Inflammatory macrophage treated with lipopolysaccharide for 4 hours (primary cell): ENCODE data around the gene DPYSL4.
"Not testable (repeated sequence)": the region's sequence is repeated elsewhere in the genome, so short reads cannot be mapped to it uniquely, and the experiment has no call there.

ENCODE experiments used
- DNase-seq: peaks from one replicate; pipeline ENCODE4 v3.0.0-alpha.2; 2020

DPYSL4 gene

DNA sequence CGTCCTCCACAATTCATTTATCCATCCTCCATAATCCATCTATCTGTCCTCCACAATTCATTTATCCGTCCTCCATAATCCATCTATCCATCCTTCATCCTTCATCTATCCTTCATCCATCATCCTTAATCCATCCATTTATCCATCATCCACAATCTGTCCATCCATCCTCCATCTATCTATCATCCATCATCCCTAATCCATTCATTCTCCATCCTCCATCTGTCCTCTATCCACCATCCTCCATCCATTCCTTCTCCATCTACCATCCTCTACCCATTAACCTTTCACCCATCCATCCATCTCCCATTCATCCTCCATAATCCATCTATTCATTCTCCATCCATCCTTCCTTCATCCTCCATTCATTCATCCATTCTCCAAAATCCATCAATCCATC, 36.0 kb upstream of the DPYSL4 start:
- no peak for DNase-seq

GRCh38 chr10:132151286-132151950, 35.3 kb upstream of the DPYSL4 start:
- DNase-seq = no peak

DNA sequence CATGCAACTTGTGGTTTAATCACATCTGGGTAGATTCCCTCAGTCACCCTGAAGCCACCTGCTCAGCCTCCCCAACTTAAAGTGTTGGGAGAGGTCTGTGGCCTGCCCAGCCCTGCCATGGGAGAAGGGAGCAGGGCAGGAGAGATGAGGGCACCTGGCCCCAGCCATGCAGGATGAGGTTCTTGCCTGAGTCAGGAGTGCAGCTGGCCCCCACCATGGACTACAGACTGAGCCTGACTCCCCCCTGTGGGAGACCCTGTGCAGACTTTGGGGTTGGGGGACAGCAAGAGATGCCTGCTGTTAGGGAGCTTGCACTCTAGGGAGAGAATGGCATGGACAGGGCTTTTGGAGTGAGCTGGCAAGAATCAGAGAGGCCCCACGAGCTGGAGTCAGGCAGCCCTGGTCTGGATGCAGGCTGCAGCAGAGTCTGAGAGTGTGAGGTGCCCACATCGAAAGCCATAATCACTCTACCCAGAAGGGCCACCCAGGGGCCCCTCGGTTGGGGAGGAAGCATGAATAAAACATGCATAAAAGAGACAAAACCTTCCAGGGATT, 34.7 kb upstream of the DPYSL4 start:
- no peak for DNase-seq

DNA sequence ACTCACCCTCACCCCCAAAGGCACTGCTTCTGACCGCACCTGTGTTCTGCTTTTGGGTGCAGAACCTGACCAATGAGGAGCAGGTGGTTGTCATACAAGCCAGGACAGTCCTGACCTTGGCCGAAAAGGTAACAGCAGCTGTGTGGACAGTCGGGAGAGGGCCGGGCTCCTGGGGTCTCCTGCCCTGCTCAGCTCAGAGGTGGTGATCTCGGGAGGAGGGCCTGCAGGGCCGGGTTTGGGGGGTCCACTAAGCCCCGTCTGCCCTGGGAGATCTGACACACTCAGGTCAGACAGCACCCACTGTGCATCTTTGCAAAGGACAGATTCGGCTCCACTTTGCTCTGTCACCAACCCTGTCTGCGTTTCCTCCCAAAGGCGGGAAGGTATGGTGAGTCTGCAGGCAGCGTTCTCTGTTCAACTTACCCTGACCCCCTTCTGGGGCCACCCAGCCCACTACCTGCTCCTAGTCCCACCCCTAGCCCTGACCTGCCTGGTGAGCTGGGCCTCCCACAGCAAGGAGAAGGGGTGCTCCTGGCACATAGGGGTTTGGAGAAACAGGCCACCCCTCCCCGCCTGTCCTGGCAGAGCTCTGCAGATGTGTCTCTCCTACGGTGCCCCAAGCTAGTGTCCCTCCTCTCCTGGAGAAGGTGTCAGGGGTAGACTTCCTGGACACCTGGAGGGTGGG, 33.7 kb upstream of the DPYSL4 start:
- no peak for DNase-seq

GRCh38 chr10:132153616-132154217, 33.0 kb upstream of the DPYSL4 start:
- DNase-seq = no peak

DNA sequence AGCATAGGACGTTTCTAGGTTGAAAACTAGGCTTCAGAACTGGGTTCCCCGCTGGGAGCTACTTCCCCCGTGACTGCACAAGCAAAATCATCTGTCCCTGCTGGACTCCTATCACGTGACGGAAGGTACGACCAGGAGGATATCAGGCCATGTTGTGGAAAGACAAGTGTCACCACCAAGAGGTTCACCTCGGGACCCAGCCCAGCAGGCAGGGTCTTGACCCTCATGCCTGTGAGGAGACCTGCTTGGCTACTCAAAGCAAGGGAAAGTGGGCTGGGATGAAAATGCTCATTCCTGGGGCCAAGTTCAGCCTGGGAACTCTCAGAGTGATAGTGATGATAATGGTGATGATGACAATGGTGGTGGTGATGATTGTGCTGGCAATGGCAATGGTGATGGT, 32.3 kb upstream of the DPYSL4 start:
- DNase-seq = no peak

DNA sequence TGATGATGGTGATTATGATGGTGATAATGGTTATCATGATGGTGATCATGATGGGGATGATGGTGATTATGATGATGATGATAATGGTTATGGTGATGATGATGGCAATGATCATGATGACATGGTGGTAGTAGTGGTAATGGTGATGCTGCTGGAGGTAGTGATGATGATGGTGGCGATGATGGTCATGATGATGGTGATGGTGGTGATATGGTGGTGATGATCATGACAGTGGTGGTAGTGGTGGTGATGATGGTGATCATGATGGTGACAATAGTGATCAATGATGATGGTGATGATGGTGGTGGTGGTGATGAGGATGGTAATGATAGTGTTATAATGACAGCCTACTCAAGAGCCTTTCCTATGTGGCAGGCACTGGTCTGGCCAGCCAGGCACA, 31.8 kb upstream of the DPYSL4 start:
- DNase-seq = no peak

GRCh38 chr10:132155723-132156381, 30.9 kb upstream of the DPYSL4 start:
- DNase-seq = no peak

DNA sequence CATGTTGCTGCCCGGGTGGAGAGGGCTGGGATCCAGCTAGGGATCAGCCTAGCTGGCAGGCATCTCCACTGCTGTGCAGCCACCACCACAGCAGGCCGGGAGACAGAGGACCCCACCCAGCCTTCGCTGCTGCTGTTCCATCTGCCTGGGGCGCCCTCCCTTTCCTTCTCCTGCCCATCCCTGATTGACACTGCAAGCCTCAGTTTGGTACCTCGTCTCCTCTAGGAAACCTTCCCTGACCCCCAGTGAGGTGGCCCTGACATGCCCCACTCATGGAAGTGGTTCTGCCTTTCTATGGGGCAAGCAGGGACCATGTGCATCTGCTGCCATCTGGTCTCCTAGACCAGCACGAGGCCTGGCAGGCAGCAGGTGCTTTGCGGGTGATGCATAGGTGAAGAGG, 30.4 kb upstream of the DPYSL4 start:
- no peak for DNase-seq

- no peak for DNase-seq
These were observed 29.6 kb upstream of the DPYSL4 start for GRCh38 chr10:132157101-132157500.

- no peak for DNase-seq
These were observed 28.5 kb upstream of the DPYSL4 start for GRCh38 chr10:132158122-132158741.

GRCh38 chr10:132158823-132159222, 27.9 kb upstream of the DPYSL4 start:
- DNase-seq = no peak

- not testable (repeated sequence) for DNase-seq
These were observed 27.2 kb upstream of the DPYSL4 start for GRCh38 chr10:132159302-132160230.

- not testable (repeated sequence) for DNase-seq
These were observed 26.5 kb upstream of the DPYSL4 start for GRCh38 chr10:132160231-132160630.

GRCh38 chr10:132160834-132161622, 25.7 kb upstream of the DPYSL4 start:
- not testable (repeated sequence) for DNase-seq

DNA sequence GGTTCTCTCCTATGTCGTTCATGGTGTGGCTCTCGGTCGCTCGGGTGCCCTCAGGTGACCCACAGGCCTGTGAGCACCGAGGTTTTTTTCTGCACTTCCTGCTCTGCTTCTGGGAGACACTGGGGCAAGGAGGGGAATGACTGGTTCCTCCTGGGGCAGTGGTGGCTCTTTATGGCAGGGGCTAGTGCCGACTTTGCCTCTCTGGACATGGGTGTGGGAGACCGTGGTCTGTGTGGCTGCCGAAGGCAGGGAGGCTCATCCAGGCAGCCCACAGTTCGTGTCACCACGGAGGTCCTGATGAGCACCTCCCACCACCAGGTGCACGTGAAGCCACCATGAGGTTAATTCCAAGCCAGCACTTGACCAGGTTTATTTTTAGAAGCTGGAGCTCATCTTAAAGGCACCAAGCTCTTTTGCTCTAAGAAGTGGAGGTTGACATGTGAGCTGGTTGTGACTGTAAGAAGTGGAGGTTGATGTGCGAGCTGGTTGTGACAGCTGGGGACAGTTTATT, 24.7 kb upstream of the DPYSL4 start:
- DNase-seq = no peak

GRCh38 chr10:132162590-132163277, 24.0 kb upstream of the DPYSL4 start:
- DNase-seq = no peak

DNA sequence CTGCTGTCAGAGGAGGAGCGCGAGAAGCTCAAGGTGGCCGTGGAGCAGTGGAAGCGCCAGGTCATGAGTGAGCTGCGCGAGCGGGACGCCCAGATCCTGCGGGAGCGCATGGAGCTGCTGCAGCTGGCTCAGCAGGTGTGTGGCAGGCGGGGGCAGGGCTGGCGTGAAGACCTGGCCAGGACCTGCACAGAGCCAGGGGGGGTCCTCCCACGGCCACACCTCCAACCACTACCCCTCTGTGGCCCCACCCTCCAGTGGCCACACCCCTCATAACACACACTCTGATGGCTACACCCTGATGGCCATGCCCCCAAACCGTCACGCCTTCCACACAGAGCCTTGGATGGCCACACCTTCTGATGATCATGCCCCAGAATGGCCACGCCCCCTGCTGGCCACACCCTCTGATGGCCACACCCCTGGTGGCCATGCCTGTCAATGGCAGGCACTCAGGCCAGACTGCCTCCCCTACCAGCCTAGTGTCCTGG, 23.4 kb upstream of the DPYSL4 start:
- no peak for DNase-seq

DNA sequence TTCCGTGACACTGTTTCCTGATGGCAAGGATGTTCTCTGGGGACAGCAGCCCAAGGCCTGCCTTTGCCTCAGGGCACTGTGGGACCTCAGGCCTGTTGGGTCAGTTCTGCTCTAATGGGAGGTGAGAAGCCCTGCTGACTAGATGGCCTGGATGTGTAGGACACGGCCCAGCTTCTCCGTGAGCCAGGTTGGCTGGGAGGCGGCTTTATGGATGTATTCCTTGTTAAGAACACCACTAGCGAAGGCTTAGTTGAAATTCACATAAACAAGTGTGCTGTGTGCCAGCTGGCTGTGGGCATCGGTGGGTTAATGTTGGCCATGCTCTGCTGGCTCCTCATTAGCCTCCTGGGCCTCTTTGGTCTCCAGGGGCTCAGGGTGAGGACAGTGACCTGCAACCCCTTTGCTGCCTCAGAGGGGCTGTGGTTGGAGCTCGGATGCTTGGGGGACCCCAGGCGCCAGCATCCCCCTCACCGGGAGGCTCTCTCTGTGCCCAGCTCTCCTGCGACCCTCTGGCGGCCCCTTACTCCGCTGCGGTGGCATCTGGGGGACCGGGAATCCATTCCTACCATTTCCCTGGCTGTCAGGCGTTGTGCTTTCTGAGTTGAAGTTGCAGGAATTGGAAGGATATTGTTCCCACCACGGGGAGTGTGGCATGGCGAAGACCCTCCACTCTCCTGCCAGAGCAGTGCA, 22.8 kb upstream of the DPYSL4 start:
- DNase-seq = no peak
